GM19099 (cell line): ENCODE results near the gene MICAL3.

Experiments used
- POLR2A ChIP-seq: IDR thresholded peaks from 3 replicates; pipeline ENCODE4 v1.6.1; 2011; ENCODE audit warnings: low read depth; ENCODE audit not compliant: insufficient read length; ENCODE audit errors: extremely low read depth

Gene MICAL3

DNA sequence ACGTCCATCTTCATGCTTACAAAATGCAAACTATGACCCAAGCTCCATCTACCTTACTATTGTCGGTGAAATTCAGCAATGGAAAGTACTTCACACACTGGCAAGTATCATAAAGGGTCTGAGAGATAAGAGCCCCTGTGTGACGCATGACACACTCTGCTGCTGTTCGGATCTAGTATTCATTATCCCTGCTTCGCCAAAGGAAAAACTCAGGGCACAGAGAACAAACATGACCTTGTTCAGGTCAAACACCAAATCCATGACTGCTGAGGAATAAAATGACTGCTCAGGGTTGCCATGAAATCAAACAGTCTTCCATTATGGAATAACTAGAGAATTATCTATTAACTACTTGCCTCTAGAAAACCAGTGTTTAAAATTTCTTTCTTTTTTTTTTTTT is 73.0 kb downstream of the MICAL3 start:
- no peak for TF ChIP-seq POLR2A

- no peak for TF ChIP-seq POLR2A
These were observed 73.6 kb downstream of the MICAL3 start for GRCh38 chr22:17950651-17951214.

- no peak for TF ChIP-seq POLR2A
These were observed 74.5 kb downstream of the MICAL3 start for GRCh38 chr22:17949642-17950473.

DNA sequence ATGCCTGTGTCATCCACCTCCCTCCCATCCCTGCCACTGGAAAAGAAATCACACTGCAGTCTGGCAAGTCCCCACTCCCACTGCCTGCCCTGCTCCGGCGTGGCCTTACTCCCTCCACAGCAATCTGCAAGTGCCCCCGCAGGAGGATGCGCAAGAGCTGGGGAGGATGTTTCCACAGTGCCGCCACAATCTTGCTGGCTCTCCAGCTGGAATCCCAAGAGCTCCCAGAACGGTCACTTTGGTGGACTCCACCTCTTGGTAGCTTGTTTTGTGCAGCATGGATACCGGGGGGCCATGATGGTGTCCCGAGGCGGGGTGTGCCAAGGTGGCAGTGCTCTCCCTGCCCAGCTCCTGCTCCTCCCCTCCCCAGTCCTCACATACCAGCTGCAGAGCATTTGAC is 76.3 kb downstream of the MICAL3 start:
- no peak for TF ChIP-seq POLR2A

- no peak for TF ChIP-seq POLR2A
These were observed 77.5 kb downstream of the MICAL3 start for GRCh38 chr22:17946662-17947367.

DNA sequence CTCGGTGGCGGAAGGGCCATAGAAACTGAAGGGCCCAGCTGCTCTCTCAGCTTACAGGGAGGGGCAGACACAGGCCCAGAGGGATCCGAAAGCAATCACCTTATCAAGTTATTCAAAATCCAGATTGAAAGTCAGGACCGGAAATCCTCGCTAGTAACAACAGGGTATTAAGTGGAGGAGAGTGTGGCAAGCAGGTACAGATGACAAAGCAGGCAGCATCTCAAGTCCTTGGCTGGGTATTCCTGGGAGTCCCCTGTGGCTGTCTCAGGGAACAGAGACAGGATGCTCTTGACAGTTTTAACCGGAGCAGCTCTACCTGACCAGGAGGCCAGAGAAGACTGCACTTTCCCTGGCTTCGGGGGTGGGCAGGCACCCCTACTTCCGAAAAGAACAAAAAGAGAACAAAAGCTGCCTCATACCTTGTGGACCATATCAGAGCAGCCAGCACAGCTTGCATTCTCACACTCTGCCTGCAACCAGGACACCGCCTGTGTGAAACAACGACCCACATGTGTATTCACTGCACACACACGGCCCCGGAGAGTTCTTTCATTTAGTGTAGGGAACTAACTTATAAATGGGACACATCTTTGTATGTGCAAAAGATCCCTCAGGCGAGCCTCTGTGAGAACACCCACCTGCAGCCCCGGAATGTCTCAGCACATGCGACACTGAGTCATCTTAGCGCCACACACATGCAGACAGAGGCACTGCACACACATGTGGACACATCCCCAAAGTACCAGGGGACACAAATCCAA is 78.3 kb downstream of the MICAL3 start:
- TF ChIP-seq POLR2A: no peak

DNA sequence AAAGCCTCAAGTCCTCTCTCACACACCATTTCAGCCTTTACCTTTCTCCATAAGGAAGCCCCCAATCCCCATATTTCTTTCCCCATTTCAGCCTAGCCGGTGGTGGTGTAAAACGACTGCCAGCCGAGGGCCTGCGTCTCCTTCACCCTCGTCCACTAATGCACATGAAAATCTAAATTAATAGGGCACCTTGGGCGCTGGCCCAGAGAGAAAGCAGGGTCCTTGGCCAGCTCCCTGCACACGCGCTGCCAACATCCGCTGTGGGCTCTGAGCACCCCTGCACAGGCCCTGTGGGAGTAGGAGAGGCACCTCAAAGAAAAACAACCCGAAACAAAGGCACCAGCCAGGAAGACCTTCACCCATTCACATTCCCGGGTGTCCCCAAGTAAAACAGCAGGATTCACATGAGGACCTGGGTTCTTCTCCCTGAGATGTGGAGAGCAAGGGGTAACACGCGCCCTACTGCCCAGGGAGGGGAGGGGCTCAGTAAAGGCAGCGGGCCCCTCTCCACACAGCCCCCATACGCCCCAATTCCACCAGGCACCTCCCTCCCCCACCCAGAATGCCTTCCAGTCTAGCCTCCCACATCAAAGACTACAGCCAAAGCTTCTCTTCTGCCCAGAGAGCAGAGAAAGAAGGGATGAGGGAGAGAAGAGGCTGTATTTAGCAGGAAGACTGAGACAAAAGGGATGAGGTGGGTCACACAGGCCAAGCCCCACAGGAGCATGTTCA is 79.0 kb downstream of the MICAL3 start:
- TF ChIP-seq POLR2A: no peak

GRCh38 chr22:17944256-17944655 is 80.1 kb downstream of the MICAL3 start:
- no peak for TF ChIP-seq POLR2A

DNA sequence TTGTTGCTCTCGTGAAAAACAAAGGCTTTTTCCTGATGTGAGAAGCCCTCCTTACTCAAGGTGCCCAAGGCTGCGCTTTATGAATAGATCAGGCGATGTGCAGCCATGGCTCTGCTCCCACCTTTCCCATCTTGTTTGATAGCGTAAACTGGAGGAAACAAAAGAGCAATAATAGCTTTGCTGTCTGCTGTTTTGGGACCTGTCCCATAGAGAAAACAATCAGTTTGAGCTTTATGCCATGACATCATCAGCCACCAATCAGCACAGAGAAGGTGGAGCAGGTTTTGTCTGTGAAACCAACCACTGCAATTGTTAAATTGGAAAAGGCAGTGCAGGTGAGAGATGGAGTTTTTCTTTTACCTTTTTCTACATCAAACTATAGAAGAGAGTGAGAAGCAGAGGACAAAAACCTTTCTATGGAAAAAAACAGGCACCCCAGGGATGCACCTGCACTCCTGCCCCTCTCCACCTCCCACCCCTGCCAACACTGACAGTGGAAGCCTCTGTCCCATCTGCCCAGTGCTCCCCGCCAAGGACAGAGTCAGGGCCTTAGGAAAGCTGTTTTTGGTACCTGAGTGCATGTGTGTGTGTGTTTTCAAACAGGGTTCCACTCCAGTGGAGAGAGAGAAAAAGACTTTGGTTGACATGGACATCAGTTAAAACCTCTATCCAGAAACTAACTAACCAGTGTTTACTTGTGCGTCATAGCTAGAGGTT is 80.7 kb downstream of the MICAL3 start:
- TF ChIP-seq POLR2A: no peak

DNA sequence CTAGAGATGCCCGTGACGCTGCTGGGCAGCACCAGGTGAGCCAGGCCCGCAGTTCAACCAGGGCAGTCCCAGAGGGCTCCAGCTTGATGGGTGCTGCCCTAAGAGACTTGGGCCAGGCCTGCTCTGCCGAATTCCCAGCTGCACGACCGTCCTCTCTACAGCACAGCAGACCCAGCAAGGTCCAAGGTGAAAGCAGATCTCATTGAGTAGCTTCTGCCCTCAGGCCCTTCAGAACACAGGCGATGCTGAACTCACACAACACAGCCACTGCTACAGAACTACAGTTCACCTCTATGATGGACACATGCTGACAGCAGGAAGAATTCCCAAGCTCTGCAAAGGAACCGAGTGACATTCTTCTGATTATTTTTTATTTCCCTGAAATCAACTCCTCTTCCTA is 81.6 kb downstream of the MICAL3 start:
- no peak for TF ChIP-seq POLR2A

- TF ChIP-seq POLR2A: no peak
These were observed 82.6 kb downstream of the MICAL3 start for GRCh38 chr22:17941471-17942406.

GRCh38 chr22:17939579-17939978 is 84.8 kb downstream of the MICAL3 start:
- no peak for TF ChIP-seq POLR2A

DNA sequence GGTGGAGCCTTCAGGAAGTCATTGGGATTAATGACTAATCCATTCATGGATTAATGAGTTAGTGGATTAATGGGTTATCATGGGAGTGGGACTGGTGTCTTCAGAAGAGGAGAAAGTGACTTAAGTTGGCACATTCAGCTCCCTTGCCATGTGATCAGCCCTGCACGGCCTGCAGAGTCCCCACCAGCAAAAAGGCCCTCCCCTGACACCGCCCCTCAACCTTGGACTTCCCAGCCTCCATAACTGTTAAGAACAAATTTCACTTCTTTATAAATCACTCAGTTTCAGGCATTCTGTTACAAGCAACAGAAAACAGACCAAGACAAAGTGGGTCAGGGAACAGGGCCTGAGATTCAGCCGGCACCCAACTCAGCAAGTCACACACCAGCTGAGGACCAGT is 85.3 kb downstream of the MICAL3 start:
- no peak for TF ChIP-seq POLR2A
